Endometrial microvascular endothelial cells (primary cell): ENCODE results near the gene RREB1. TPM values are rescaled to one million over a fixed set of nuclear protein-coding genes. Genes with fewer than 3 reads are reported as not detected.
"Not testable (repeated sequence)": the region's sequence is repeated elsewhere in the genome, so short reads cannot be mapped to it uniquely, and the experiment has no call there.

Experiments used
- in situ Hi-C: cut with HindIII; loops from 2 replicates; pipeline ENCODE4 v1.10.0; 2017; ENCODE audit warnings: low sequenced_read_pairs, low pct_unique_long_range_greater_than_20kb; ENCODE audit errors: inconsistent ontology term
- total RNA-seq: library from RNA; depleted of rRNA; stranded (reverse); fragments of >200 nt; gene quantifications from one replicate; pipeline ENCODE4 v1.2.3, GENCODE V29; 2015; ENCODE audit errors: inconsistent ontology term

The RREB1 gene
- total RNA-seq, 1 donor from 2014 or later: 12.4 TPM

GRCh38 chr6:7262746-7263518 lies 155.2 kb downstream of the RREB1 start:
- in situ Hi-C loops: no loop called here

DNA sequence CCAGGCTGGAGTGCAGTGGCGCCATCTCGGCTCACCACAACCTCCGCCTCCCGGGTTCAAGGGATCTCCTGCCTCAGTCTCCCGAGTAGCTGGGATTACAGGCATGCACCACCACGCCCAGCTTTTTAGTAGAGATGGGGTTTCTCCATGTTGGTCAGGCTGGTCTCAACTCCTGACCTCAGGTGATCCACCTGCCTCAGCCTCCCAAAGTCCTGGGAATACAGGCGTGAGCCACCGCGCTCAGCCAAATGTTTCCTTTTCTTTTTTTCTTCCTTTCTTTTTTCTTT lies 155.7 kb downstream of the RREB1 start:
- in situ Hi-C loops: not testable (repeated sequence)

- in situ Hi-C loops: no loop called here
Measured at GRCh38 chr6:7264041-7264440, 156.3 kb downstream of the RREB1 start.

- in situ Hi-C loops: no loop called here
Measured at GRCh38 chr6:7264686-7265384, 157.1 kb downstream of the RREB1 start.

- in situ Hi-C loops: not testable (repeated sequence)
Measured at GRCh38 chr6:7265385-7265726, 157.6 kb downstream of the RREB1 start.

DNA sequence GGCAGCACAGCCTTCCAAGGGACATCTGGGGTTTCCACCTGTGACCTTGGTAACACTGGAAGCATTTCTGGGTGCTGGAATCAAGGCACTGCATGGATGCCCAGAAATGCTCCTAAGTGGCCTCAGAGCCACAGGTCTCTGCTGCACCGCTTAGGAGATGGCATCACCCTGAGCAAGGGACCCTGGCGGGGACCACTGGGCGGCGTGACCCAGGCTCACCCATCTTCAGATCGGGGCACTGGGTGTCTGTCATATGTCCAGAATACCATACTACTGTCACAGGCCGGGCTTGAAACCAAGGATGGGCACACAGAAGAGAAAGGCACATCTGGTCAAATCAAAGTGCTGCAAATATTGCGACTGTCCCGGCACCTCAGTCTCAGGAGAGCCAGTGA lies 159.3 kb downstream of the RREB1 start:
- in situ Hi-C loops: no loop called here

DNA sequence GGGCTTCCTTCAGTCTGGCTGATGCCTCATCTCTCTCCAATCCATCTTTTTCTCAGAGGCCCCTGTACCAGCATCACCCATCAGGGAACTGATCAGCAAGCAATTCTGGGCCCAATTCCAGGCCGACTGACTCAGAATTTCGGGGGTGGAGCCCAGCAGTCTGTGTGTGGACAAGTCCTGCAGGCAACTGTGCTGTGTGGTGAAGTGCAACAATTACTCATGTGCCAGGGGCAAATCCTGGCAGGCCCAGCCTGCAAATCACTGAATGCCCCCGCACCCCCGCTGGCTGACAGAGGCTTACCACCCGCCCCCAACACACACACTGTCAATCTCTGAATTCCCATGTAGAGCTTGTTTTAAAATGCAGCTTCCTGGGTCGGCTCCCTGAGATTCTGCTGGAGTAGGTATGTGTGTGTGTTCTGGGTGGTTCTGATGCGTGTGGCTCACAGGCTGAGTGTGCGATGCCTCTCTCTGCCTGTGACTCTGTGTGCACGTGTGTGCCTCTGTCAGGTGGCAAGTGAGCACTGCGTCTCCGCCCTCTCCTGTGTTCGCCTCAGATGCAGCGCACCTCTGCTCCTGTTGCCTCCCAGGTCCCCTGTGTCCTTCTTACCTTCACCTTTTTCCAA lies 159.8 kb downstream of the RREB1 start:
- in situ Hi-C loops: no loop called here

GRCh38 chr6:7268362-7268761 lies 160.6 kb downstream of the RREB1 start:
- in situ Hi-C loops: no loop called here

GRCh38 chr6:7268816-7269555 lies 161.2 kb downstream of the RREB1 start:
- in situ Hi-C loops: no loop called here

DNA sequence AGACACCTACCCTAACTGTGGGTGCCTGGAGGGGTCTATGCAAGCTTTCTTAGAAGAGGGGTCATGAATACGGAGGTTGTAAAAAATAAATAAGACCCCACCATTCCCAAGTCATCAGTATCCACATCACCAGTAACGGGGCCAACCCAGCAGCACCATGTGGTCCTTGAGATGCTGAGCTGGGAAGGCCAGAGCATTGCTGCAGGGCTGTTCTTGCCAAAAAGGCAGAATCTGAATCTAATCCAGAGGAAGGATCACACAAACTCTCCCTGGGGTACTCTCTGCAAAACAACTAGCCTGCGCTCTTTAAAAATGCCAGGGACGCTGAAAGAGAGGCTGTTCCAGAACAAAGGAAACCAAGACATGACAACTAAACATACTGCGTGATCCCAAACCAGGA lies 162.1 kb downstream of the RREB1 start:
- in situ Hi-C loops: no loop called here

DNA sequence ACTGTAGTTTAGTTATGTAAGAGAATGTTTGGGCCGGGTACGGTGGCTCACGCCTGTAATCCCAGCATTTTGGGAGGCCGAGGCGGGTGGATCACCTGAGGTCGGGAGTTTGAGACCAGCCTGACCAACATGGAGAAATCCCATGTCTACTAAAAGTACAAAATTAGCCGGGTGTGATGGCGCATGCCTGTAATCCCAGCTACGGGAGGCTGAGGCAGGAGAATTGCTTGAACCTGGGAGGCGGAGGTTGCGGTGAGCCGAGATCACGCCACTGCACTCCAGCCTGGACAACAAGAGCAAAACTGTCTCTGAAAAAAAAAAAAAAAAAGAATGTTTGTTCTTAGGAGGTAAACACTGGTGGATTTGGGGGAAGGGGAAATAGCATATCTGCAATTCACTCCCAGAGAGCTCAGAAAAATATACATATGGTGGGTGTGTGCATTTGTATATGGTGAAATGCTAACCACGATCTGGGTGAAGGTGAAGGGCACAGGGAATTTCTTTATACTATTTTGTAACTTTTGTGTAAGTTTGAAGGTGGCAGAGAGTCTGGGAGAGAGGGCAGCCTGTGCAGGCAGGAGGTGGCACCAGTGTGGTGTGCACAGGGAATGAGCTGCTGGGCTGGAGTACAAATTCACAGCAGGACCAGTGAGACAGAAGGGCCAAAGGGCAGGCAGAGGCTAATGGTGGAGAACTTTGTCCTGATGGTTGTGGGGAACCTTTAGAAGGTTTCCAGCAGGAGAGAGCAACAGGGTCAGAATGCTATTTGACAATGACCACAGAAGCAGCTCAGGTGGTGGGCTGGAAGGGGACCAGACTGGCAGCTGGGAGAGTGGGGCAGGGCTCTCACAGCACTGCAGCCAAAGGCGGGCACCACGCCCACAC lies 162.8 kb downstream of the RREB1 start:
- in situ Hi-C loops: no loop called here

- in situ Hi-C loops: no loop called here
Measured at GRCh38 chr6:7271205-7271534, 163.4 kb downstream of the RREB1 start.

DNA sequence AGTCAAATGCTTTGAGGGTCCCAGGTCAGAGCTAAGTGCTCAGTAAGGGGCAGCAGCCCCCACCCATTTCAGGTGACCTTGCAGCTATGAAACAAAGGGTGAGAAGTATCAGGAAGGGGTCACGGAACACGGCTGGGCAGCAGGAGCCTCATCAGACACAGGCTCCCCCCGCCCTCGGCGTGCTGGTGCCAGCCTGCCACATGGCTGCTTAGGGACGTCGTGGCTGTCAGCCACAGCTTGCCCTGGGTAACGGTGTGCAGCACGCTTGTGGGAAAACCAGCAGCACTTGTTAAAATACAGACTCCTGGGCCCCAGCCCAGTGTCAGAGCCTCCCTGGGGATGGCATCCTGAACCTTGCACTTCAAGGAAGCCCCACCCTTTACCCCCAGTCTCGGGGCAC lies 165.9 kb downstream of the RREB1 start:
- in situ Hi-C loops: no loop called here

- in situ Hi-C loops: not testable (repeated sequence)
Measured at GRCh38 chr6:7274525-7274924, 166.8 kb downstream of the RREB1 start.

DNA sequence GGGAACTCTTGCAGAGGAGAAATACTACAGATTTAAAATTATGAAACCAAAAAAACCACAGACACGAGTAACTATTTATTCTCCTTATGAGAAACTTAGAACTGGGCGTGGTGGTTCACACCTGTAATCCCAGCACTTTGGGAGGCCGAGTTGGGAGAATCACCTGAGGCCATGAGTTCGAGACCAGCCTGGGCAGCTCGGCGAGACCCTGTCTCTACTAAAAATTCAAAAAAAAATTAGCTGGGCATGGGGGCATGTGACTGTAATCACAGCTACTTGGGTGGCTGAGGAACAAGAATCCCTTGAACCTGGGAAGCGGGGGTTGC lies 168.4 kb downstream of the RREB1 start:
- in situ Hi-C loops: loop anchor here (25.0 kb wide), 2 partner anchors 111 to 336 kb away; partner anchors contain the start of genes CAGE1 and RIOK1

DNA sequence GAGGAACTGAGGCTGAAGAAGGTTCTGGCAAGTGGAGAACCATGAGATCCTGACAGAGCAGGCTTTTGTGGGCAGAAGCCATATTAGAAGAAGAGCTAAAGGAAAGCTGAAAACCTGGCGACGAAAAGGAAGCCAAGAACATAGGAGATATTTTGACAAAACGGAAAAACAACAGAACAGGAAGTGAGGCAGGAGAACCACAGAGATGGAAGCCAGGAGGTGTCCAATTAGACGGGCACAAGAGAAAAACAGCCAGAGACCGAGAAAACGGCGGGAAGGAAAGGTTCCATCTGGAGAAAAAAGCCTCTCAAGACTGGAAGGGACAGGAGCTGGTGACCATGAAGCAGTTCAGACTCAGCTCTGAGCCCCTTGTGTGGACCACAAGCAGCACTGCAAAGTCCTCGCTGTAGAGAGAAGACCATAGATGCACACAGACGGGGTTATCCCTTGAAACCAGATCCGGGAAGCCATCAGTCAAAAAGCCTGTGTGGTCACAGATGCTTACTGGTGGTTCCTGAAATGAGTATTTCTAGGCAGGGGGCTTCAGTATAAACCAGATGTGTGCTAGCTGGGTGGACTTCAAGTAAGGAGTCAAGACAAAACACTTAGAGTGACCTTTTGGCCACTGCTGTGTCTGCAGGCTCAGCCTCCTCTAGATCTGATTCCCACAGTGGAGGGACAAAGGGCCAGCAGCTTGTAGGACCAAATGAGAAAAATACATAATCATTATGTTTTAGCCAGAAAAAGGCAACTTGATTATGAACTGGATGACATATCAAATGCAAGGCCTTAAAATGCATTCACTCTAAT lies 174.5 kb downstream of the RREB1 start:
- in situ Hi-C loops: loop anchor here (25.0 kb wide), 2 partner anchors 105 to 330 kb away; partner anchors contain the start of genes CAGE1 and RIOK1

GRCh38 chr6:7283676-7284075 lies 175.9 kb downstream of the RREB1 start:
- in situ Hi-C loops: loop anchor here (25.0 kb wide), 2 partner anchors 104 to 329 kb away; partner anchors contain the start of genes CAGE1 and RIOK1

DNA sequence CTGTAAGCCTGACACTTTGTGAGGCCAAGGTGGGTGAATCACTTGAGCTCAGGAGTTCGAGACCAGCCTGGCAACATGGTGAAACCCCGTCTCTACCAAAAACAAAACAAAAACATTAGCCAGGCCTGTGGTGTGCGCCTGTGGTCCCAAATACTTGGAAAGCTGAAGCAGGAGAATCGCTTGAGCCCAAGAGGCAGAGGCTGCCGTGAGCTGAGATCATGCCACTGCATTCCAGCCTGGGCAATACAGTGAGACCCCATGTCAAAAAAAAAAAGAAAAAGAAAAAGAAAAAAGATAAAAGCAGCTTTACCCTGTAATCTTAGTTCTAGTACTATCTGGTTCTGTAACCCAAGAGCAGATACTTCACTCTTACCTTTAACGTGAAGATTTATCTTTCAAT lies 177.7 kb downstream of the RREB1 start:
- in situ Hi-C loops: loop anchor here (25.0 kb wide), 2 partner anchors 102 to 327 kb away; partner anchors contain the start of genes CAGE1 and RIOK1
